HG02759 (cell line): Measurements from ENCODE around the gene ONECUT3.
"Not testable (repeated sequence)": the region's sequence is repeated elsewhere in the genome, so short reads cannot be mapped to it uniquely, and the experiment has no call there.

Experiments
- ATAC-seq: cut with Tn5 transposase; IDR thresholded peaks from one replicate; pipeline ENCODE4 v1.9.1; 2021; ENCODE audit warnings: mild to moderate bottlenecking, moderate library complexity; ENCODE audit not compliant: unreplicated experiment

The ONECUT3 gene

DNA sequence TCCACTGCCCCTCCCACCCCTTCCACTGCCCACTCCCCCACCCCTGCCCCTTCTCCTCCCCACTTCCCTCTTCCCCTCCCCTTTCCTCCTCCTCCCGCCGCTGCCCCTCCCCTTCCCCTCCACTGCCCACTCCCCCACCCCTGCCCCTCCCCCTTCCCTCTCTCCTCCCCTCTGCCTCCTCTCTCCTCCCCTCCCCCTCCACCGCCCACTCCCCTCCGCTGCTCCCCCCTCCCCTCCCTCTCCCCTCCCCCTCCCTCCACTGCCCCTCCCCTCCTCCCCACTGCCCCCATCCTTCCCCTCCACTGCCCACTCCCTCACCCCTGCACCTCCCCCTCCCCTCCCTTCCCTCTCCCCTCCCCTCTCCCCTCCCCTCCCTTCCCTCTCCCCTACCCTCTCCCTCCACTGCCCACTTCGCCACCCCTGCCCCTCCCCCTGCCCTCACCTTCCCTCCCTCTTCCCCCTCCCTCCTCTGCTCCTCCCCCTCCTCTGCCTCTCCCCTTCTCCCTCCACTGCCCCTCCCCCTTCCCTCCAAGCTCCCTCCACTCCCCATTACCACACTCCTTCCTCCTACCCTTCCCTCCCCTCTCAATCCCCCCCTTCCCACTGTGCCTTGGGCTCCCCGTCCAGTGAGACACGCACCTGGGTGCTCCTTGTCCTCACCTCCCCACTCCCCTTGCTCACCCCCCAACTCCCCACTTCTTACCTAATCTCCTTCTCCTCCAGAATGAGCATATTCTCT is 36.9 kb downstream of the ONECUT3 start:
- ATAC-seq: no peak

DNA sequence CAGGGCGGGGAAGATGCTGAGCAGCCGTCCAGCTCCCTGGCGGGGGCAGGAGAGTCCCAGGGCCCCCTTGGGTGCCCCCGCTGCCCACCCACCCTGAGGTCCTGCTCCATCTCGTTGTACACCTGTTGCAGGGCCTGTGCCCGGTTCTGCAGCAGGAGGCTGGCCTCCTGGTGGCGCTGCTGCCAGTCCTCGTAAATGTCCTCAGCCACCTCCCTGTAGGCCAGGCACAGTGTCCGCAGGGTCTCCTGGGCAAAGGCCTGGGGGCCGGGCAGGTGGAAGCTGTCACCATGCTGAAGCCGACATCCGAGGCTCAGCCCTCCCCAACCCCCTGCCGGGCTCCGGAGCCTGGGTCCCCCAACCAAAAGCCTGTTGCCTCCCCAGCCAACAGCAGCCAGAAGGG is 38.6 kb downstream of the ONECUT3 start:
- no peak for ATAC-seq

DNA sequence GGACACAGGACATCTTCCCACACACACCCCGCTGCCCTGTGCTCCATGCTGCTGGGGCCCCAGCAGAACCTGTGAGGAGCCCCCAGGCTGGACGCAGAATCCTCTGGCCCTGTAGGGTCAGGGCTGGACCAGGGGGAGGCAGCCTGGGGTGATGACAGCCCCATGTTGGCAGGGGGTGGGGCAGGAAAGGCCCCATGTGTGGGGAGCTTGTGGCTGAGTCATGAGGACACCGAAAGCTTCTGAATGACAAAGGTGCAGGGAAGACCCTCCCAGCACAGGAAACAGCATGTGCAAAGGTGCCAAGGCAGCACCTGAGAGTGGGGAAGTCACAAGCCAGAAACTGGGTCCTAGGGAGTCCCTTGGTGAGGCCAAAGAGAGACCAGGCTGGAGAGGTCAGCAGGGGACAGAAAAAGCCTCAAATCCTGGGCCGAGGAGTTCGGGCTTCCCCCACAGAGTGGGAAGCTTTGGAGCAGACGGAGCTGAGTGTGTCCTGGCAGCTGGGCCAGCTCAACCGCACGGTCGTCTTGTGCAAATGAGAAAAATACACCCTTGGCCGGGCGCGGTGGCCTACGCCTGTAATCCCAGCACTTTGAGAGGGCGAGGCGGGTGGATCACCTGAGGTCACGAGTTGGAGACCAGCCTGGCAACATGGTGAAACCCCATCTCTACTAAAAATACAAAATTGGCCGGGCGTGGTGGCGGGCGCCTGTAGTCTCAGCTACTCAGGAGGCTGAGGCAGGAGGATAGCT is 41.3 kb downstream of the ONECUT3 start:
- no peak for ATAC-seq

DNA sequence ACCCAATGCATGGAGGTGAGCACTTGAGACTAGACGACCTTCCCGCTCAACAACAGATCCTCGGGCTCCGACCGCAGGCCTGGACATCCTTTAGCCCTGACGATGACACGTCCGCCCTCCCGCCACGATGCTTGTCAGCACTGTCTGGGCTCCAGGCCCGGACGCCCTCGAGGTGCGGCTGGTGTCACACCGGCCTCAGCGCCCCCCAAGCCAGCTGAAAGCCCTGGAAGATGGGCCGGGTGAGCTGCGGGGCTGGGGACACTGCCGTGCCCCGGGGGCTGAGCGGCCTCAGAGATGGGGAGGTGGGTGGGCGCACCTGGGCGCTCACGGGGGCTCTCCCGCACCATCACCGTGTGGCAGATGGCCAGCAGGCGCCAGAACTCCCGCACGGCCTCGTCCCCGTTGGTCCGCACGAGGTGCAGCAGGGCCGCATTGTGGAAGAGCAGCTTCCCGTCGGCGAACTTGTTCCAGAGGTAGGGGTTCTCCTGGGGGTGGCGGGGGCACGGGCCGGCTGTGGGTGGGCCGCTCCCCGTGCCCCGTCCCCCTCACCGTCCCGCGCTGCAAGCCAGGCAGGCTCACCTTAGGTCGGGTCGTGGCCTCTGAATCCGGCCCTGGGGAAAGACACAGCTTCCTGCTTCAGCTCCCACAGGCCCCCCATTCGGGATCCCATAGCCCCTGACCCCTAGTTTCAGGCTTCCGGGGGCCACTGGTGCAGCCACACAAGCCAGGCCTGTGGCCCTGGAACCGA is 43.3 kb downstream of the ONECUT3 start:
- no peak for ATAC-seq

DNA sequence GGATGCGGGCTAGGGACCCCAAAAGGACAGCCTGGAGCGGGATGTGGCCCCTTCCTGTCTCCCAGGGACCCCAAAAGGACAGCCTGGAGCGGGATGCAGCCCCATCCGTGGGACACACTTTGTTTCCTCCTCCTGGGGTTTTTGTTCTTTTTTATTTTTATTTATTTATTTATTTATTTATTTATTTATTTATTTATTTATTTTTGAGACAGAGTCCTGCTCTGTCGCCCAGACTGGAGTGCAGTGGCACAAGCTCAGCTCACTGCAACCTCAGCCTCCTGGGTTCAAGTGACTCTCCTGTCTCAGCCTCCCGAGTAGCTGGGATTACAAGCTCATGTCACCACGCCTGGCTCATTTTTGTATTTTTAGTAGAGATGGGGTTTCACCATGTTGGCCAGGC is 44.0 kb downstream of the ONECUT3 start:
- ATAC-seq: not testable (repeated sequence)

DNA sequence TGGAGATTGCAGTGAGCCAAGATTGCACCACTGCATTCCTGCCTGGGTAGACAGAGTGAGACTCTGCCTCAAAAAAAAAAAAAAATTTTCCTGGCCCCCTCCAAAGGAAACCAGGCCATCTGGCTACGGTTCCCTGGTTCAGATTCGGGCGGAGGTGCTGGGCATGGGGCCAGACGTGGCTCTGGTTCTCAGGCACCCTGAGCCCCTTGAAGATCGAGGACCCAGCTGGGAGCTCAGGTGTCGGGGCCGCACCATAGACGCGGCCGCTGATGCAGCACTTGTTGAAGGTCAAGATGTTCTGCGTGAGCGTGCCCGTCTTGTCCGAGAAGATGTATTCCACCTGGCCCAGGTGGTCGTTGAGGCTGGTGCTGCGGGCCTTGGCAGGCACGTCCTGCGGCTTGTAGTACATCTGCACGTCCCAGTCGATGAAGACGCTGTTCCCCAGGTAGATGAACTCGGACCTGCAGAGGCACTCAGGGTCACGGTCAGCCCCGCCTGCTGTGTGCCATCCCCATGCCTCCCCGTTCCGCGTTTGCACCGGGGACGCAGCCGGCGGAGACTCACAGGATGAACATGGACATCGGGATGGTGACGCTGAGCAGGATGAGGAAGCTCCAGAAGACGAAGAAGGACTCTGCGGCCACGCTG is 46.5 kb downstream of the ONECUT3 start:
- ATAC-seq: no peak

DNA sequence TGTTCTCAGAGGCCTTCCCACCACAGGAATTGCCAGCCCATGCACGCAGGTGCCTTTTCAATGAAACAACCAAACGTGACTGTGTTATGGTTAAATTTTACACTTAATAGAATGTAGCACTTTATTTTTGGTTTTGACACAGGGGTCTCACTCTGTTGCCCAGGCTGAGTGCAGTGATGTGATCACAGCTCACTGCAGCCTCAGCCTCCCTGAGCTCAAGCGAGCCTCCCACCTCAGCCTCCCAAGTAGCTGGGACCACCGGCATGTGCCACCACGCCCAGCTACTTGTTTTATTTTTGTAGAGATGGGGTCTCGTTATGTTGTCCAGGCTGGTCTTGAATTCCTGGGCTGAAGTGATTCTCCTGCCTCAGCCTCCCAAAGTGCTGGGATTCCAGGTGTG is 51.6 kb downstream of the ONECUT3 start:
- ATAC-seq: no peak

DNA sequence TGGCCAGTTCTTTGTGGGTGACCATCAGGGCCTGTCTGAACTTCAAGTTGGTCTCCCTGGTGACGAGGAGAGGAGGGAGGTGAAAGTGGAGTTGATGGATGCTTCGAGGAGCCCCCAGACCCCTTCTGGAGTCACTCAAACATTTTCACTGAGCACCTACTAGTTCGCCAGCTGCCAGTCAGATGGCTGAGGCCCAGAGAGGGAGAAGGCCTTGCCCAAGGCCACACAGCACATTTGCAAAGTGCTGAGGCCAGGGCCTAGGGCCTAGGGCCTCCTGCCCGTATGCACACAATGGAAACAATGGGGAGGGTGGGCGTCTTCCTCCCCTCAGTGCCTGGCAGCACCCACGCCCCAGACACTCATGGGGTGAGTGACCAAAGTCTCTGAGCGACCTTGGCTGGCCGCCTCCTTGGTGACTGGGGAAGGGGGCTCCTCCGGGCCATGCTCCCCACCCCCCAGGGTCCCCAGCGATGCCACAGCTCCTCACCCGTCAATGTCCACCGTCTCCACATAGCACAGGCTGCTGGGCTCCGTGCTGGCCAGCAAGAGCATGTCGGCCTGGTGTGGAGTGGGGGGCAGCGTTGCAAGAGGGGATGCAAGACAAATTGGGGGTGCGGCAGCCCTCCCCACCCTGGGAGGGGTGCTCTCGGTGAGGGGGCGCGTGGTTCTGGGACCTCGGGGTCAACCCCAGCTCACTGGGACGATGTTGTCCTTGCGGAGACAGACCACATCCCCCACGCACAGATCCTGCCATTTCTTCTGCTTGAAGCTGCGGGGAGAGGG is 52.3 kb downstream of the ONECUT3 start:
- ATAC-seq: no peak

DNA sequence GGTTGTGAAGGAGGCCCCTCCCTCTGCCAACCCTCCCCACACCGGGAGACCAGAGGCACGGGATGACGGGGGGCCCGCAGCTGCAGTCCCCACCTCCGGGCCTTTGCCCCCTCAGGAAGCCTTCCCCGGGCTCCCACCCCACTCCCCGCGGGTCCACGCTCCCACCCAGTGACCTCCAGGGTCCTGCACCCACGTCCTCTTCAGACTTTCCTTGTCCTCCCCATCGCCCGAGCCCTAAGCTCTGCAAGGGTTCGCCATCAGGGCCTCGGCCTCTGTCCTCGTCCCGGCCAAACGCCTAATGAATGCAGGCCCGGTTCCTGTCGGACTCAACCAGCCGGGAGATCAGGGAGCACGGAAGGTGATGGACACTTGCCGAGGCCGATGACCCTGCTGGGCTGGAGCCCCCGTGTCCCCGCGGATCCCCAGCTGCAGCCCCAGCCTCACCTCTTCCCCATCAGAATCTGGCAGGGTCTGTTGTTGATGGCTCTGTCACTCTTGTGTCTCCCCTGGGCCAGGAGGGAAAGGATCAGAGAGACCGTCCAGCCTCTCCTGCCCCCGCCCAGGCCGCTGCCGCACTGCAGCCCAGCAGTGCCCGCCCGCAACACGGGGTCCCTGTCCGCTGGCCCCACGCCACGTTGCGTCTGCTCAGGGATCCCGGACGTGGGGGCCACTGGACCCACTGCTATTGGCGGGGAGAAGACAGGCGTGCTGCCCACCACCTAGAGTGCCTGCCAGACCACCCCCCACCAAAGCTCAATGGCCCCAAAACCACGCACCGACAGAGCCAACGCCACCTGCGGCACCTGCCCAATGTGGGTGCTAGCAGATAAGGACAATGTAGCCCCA is 53.1 kb downstream of the ONECUT3 start:
- ATAC-seq: no peak

DNA sequence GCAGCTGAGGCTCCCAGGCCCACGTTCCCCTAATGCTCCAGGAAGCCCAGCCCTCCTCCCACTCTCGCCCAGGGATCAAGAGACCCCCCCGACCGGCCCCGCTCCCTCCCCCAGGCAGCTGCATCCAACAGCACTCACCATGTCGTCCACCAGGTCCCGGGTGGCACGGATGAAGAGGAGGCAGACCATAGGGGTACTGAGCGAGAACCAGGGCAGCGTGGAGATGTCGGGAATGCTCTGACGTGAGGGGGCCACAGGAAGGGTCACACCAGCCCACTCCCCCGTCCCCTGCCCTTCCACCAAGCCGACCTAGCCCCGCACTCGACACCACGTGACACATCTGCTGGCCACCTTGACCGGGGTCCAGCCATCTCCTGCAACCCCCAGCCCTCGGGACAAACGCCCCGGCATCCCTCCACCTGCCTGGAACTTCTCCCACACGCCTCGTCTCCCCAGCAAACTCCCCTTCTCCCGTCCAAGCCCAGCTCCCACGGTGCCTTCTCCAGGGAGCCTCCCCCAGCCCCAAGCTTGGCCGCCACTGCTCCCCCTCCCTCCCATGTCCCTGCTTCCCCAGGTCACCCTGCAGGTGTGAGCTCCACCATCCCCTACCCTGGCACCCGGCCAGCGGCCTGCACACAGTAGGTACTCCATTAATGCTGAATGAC is 53.9 kb downstream of the ONECUT3 start:
- no peak for ATAC-seq

DNA sequence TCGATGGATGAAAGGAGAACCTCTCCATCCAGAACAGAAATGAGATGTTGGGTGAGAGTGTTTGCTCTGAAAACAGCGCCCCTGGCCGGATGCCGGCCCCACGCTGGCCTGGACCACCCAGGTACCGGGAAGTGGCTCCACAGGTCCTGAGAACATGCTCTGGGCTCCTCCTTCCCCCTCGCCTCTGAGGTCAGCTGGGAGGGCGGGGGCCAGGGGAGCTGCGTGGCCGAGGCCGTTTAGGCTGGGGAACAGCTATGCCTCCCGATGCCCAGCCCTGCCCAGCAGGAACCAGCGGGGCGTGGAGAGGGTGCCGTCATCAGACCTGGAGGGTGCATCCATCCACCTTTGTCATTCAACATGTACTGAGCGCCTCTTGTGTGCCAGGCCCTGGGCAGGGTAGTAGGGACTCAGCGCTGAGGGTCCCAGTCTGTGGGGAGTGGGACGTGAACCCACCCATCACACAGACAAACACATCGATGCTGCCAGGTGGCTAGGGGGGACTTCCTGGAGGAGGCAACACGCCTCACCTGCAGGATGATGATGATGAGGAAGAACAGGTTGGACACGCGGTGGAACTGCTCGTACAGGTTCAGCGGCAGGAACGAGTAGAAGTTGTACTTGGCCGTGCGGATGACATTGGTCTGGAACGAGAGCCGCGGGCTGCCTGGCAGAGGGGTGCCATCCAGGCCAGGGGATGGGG is 54.5 kb downstream of the ONECUT3 start:
- no peak for ATAC-seq

DNA sequence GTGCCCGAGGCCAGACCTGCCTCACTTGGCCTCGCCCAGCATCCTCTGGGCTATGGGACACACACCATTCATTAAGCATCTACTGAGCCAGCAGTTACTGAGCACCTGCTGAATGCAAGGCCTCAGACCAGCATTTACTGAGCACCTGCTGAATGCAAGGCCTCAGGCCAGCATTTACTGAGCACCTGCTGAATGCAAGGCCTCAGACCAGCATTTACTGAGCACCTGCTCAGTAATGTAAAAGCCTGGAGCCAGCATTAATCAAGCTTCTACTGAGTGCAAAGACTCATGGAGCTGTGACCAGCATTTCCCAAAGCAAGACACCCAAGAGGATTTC is 55.1 kb downstream of the ONECUT3 start:
- no peak for ATAC-seq

DNA sequence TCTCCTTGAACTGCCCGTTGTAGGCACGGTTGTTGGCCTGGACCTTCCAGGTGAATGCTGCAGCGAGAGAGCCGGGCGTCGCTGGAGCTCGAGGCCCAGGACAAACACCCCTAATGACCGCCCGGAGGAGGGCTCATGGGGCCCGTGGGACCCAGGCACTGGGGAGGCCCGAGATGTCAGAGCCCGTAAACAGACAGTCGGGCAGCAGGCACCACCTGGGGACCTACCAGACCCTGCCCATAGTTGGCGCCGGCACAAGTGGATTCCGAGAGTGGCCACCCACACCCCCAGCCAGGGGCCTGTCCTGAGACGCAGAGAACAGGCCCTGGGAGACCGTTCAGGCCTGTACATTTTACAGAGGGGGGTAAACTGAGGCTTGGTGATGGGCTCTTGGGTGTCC is 56.4 kb downstream of the ONECUT3 start:
- ATAC-seq: no peak

DNA sequence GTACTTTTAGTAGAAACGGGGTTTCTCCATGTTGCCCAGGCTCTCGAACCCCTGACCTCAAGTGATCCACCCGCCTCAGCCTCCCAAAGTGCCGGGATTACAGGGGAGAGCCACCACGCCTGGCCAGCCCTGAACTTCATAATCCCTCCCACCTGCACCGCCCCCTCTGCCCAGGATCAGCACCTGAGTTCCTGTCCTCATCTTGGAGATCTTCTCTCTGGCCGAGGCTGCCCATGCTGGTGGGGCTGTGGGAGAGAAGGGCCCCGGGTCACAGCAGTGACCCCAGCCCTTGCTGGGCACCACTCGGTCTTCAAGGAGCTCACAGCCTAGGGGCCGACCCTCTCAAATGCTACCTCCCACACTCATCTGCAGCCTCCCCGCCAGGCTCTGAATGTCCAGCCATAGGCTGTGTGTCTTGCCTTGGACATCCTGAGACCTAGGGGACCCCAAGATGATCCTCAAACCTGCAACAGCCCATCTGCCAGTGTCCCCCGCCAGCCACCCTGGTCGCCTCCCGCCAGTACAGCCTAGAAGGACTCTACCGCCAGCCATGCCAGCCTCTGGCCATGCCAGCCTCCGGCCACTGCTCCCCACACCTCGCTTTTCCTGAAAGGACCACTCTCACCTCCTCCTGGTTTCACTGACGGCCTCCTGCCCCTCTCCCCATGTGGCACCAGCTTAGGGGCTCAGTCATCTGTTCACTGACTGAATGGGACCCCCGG is 57.3 kb downstream of the ONECUT3 start:
- ATAC-seq: no peak

DNA sequence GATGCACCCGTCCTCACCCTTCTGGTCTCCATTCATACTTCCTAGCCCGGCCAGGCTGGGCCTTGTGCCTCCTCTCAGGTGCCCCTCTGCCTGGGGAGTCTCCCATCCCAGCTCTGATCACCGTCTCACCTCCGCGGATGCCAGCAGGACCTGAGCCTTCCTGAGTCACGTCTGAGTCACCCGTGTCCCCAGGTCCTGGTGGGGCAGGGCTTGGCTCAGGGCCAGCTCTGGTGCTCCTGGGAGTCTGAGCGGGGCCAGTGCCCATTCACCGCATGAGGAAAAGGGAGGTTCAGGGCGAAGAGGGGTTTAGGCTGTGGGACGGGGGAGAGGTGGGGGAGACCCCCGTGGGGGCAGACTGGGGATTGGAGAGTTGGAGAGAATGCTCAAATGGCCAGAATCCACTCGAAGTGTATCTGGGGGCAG is 58.2 kb downstream of the ONECUT3 start:
- no peak for ATAC-seq

DNA sequence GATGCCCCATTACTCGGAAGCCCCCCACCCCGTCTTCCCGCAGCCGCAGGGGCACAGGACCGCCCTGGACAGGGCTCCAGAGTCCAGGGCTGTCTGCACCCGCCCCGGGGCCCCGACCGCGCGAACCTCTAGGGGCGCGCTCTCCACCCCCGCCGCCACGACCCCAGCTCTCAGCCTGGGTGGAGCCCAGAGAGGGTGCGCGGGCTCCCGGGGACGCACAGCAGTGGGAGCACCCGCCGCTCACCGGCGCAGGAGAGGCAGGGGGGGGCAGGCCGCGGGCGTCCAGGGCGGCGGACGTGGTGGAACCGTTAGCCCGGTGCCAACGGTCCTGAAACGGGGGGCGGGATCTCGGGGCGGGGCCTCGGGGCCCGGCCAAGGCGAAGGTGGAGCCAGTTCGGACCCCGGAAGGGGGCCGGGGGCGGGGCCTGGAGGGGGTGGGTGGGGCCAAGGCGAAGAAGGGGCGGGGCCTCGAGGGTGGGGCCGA is 58.7 kb downstream of the ONECUT3 start, which contains the start of gene ATP8B3:
ATP8B3 (minus strand) TSS at position 335 of the 484 bp plus-strand sequence. CDS start 540 bp downstream, outside the sequence.
- peak; percentile 9 for ATAC-seq

DNA sequence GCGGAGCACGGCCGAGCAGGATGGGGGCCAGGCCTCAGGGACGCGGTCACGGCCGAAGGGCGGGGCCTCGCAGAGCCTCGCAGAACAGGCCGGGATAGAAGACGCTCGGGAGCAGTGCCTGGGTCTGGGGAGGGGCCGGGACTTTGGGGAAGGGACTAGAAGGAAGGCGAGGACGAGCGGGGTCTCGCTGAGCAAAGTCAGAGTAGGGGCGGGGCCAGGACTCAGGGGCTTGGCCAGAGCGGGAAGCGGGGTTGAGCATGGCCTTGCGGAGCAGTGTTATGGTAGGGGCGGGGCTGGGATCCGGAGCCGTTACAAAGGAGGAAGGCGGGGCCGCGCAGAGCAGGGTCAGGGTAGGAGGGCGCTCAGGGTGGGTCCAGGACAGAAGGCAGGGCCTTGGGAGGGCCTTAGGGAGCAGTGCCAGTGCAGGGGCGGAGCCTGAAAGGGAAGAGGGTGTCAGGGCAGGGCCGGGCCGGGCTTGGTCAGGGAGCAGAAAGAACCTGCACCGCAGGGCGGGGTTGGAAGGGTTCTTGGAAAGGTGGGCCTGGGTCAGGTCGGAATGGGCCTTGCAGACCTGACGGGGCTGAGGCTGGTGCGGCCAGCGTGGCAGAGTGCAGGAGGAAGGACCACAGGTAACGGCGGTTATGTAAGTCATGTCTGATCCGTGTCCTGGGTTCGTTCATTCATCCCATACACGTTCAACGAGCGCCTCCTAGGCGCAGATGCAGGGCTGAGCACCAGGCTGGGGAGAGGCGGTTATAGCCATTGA is 59.3 kb downstream of the ONECUT3 start:
- ATAC-seq: peak; percentile 78
